Right forelimb (tissue), 1 donor: ENCODE measurements around the gene STXBP1.

ENCODE experiments used
- DNase-seq: peaks from one replicate; pipeline ENCODE4 v3.0.0-alpha.2; 2018

STXBP1 gene

GRCh38 chr9:127626752-127627493 lies 14.8 kb downstream of the STXBP1 start:
- no peak for DNase-seq

- DNase-seq: no peak
Observed at GRCh38 chr9:127627494-127627855, 15.4 kb downstream of the STXBP1 start.

GRCh38 chr9:127628758-127629467 lies 16.8 kb downstream of the STXBP1 start:
- no peak for DNase-seq

- no peak for DNase-seq
Observed at GRCh38 chr9:127629468-127630081, 17.5 kb downstream of the STXBP1 start.

- DNase-seq: no peak
Observed at GRCh38 chr9:127633216-127633862, 21.3 kb downstream of the STXBP1 start.

GRCh38 chr9:127634021-127634420 lies 21.9 kb downstream of the STXBP1 start:
- DNase-seq: no peak

- DNase-seq: no peak
Observed at GRCh38 chr9:127634698-127635097, 22.6 kb downstream of the STXBP1 start.

- DNase-seq: no peak
Observed at GRCh38 chr9:127635201-127635735, 23.2 kb downstream of the STXBP1 start.

- no peak for DNase-seq
Observed at GRCh38 chr9:127637322-127637847, 25.3 kb downstream of the STXBP1 start.

- no peak for DNase-seq
Observed at GRCh38 chr9:127640908-127641545, 28.9 kb downstream of the STXBP1 start.

GRCh38 chr9:127642082-127642740 lies 30.1 kb downstream of the STXBP1 start:
- DNase-seq: no peak

- DNase-seq: no peak
Observed at GRCh38 chr9:127644146-127644827, 32.2 kb downstream of the STXBP1 start.

GRCh38 chr9:127644943-127645342 lies 32.9 kb downstream of the STXBP1 start:
- DNase-seq: no peak

- DNase-seq: no peak
Observed at GRCh38 chr9:127647451-127647850, 35.4 kb downstream of the STXBP1 start.

GRCh38 chr9:127650518-127650917 lies 38.4 kb downstream of the STXBP1 start:
- no peak for DNase-seq

GRCh38 chr9:127651697-127652610 lies 39.9 kb downstream of the STXBP1 start:
- DNase-seq: no peak

- DNase-seq: no peak
Observed at GRCh38 chr9:127652733-127653132, 40.7 kb downstream of the STXBP1 start.

- DNase-seq: no peak
Observed at GRCh38 chr9:127654619-127655018, 42.5 kb downstream of the STXBP1 start.

GRCh38 chr9:127658428-127658827 lies 46.4 kb downstream of the STXBP1 start:
- no peak for DNase-seq
